Breast epithelium (tissue), 3 donors: ENCODE measurements around the gene LPP.

Experiments used
- POLR2AphosphoS5 ChIP-seq, 3 donors: sonication (generic); formaldehyde crosslinking; IDR thresholded peaks; one replicate each; pipeline ENCODE4 v1.6.1; 2017; ENCODE audit warnings: antibody characterized with exemption in 3 of 3
- TF ChIP-seq, protein P1 (sequence below), 3 donors: fragments of 450-650 bp; IDR thresholded peaks; one replicate each; pipeline ENCODE4 v1.5.1; 2016 to 2017; ENCODE audit warnings: antibody characterized with exemption in 3 of 3, mild to moderate bottlenecking in 3 of 3, moderate library complexity in 3 of 3

GRCh38 chr3:188656196-188656982 lies 502.4 kb downstream of the LPP start:
- TF ChIP-seq, protein P1, sequence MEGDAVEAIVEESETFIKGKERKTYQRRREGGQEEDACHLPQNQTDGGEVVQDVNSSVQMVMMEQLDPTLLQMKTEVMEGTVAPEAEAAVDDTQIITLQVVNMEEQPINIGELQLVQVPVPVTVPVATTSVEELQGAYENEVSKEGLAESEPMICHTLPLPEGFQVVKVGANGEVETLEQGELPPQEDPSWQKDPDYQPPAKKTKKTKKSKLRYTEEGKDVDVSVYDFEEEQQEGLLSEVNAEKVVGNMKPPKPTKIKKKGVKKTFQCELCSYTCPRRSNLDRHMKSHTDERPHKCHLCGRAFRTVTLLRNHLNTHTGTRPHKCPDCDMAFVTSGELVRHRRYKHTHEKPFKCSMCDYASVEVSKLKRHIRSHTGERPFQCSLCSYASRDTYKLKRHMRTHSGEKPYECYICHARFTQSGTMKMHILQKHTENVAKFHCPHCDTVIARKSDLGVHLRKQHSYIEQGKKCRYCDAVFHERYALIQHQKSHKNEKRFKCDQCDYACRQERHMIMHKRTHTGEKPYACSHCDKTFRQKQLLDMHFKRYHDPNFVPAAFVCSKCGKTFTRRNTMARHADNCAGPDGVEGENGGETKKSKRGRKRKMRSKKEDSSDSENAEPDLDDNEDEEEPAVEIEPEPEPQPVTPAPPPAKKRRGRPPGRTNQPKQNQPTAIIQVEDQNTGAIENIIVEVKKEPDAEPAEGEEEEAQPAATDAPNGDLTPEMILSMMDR (IDR thresholded peaks at IDR 0.05), result no peak
- peak in 1 of 3 donors; percentile 24 for TF ChIP-seq POLR2AphosphoS5 (IDR thresholded peaks at IDR 0.05)
